ENCODE data around the gene CSPG4.
"Not testable (repeated sequence)": the region's sequence is repeated elsewhere in the genome, so short reads cannot be mapped to it uniquely, and the experiment has no call there.

DNA sequence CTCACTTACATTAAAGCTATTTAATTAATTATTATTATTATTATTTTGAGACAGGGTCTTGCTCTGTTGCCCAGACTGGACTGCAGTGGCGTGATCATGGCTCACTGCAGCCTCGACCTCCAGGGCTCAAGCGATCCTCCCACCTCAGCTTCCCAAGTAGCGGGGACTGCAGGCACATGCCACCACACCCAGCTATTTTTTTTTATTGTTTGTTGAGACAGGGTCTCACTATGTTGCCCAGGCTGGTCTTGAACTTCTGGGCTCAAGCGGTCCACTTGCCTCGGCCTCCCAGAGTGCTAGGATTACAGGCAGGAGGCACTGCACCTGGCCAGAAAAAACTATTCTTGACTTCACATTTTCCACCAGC, 34.3 kb downstream of the CSPG4 start:
- TF ChIP-seq, protein P1, sequence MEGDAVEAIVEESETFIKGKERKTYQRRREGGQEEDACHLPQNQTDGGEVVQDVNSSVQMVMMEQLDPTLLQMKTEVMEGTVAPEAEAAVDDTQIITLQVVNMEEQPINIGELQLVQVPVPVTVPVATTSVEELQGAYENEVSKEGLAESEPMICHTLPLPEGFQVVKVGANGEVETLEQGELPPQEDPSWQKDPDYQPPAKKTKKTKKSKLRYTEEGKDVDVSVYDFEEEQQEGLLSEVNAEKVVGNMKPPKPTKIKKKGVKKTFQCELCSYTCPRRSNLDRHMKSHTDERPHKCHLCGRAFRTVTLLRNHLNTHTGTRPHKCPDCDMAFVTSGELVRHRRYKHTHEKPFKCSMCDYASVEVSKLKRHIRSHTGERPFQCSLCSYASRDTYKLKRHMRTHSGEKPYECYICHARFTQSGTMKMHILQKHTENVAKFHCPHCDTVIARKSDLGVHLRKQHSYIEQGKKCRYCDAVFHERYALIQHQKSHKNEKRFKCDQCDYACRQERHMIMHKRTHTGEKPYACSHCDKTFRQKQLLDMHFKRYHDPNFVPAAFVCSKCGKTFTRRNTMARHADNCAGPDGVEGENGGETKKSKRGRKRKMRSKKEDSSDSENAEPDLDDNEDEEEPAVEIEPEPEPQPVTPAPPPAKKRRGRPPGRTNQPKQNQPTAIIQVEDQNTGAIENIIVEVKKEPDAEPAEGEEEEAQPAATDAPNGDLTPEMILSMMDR (IDR thresholded peaks at IDR 0.05 in 8 of 11, conservative IDR thresholded peaks at IDR 0.05 in 3 of 11), result not testable (repeated sequence)
- not testable (repeated sequence) for TF ChIP-seq POLR2A (IDR thresholded peaks at IDR 0.05)
